SK-MEL-5 (cell line): ENCODE data around the gene MYO7A. TPM values are rescaled to one million over a fixed set of nuclear protein-coding genes. Genes with fewer than 3 reads are reported as not detected.

Experiments used
- DNase-seq: peaks from one replicate; pipeline ENCODE4 v3.0.0-alpha.2; 2016; ENCODE audit warnings: low read depth, low spot score
- in situ Hi-C: cut with HindIII; loops from 2 replicates; pipeline ENCODE4 v1.10.0; 2016; ENCODE audit warnings: low sequenced_read_pairs, high pct_unique_total_duplicates, low pct_unique_long_range_greater_than_20kb
- total RNA-seq: library from RNA; depleted of rRNA; stranded (reverse); fragments of >200 nt; shearing (Covaris generic); gene quantifications from 2 replicates; pipeline ENCODE4 v1.2.3, GENCODE V29; 2014; rRNA removed

MYO7A gene
- total RNA-seq, 1 experiment from 2014 or later, result 0.48 TPM

GRCh38 chr11:77236901-77237300, 108.9 kb downstream of the MYO7A start:
- DNase-seq, result no peak
- in situ Hi-C loops, result no loop called here

- in situ Hi-C loops, result no loop called here
- DNase-seq, result peak; percentile 12
Observed at GRCh38 chr11:77244277-77245027, 116.4 kb downstream of the MYO7A start.

- no peak for DNase-seq
- in situ Hi-C loops, result no loop called here
Observed at GRCh38 chr11:77249427-77249826, 121.4 kb downstream of the MYO7A start.

GRCh38 chr11:77250881-77251640, 123.0 kb downstream of the MYO7A start:
- in situ Hi-C loops, result no loop called here
- no peak for DNase-seq

GRCh38 chr11:77252555-77253270, 124.7 kb downstream of the MYO7A start:
- DNase-seq, result no peak
- in situ Hi-C loops, result no loop called here

- in situ Hi-C loops, result no loop called here
- DNase-seq, result no peak
Observed at GRCh38 chr11:77253690-77254089, 125.6 kb downstream of the MYO7A start.

- in situ Hi-C loops, result no loop called here
- no peak for DNase-seq
Observed at GRCh38 chr11:77259641-77260040, 131.6 kb downstream of the MYO7A start.

GRCh38 chr11:77262803-77263202, 134.8 kb downstream of the MYO7A start:
- DNase-seq, result no peak
- in situ Hi-C loops, result no loop called here

Other genes with a start within 250 kb of the MYO7A start
- not detected in 2 replicates for gene B3GNT6, start 93.8 kb upstream of the MYO7A start, total RNA-seq
- gene CAPN5, start 61.3 kb upstream of the MYO7A start, total RNA-seq, result 1.7 and 2.4 TPM in 2 replicates
- gene OMP, start 25.4 kb upstream of the MYO7A start, total RNA-seq, result not detected in 2 replicates
- gene GDPD4, start 173.4 kb downstream of the MYO7A start, total RNA-seq, result not detected in 2 replicates